Neural progenitor cell (in vitro differentiated cells): ENCODE data around the gene FAF1. TPM values are rescaled to one million over a fixed set of nuclear protein-coding genes. Genes with fewer than 3 reads are reported as not detected.

Experiments used
- DNase-seq: peaks from one replicate; pipeline ENCODE4 v3.0.0-alpha.2; 2016; ENCODE audit warnings: low spot score
- H2AFZ ChIP-seq: fragments of 200-600 bp; sonication (generic); replicated peaks from 2 replicates; pipeline ENCODE4 v1.6.1; 2016; ENCODE audit warnings: antibody characterized with exemption
- H3F3A ChIP-seq: fragments of 200-600 bp; sonication (generic); 2 replicates; pipeline ENCODE4 v1.6.1; 2016; ENCODE audit warnings: antibody characterized with exemption, low read depth
- H3K27ac ChIP-seq: fragments of 200-600 bp; sonication (generic); 2 replicates; pipeline ENCODE4 v1.5.1; 2016; ENCODE audit warnings: mild to moderate bottlenecking
- H3K27me3 ChIP-seq: fragments of 200-600 bp; sonication (generic); 2 replicates; pipeline ENCODE4 v1.6.1; 2016; ENCODE audit warnings: mild to moderate bottlenecking, moderate library complexity
- H3K36me3 ChIP-seq: fragments of 200-600 bp; sonication (generic); 2 replicates; pipeline ENCODE4 v1.5.1; 2016
- H3K4me1 ChIP-seq: fragments of 200-600 bp; sonication (generic); 2 replicates; pipeline ENCODE4 v1.6.1; 2016; ENCODE audit warnings: mixed run types
- H3K4me2 ChIP-seq: fragments of 200-600 bp; sonication (generic); 2 replicates; pipeline ENCODE4 v1.6.1; 2016
- H3K4me3 ChIP-seq: fragments of 200-600 bp; sonication (generic); 2 replicates; pipeline ENCODE4 v1.5.1; 2016
- H3K79me2 ChIP-seq: fragments of 200-600 bp; sonication (generic); 2 replicates; pipeline ENCODE4 v1.6.1; 2016; ENCODE audit warnings: low read depth
- H3K9ac ChIP-seq: fragments of 200-600 bp; sonication (generic); 2 replicates; pipeline ENCODE4 v1.6.1; 2016
- H3K9me3 ChIP-seq: fragments of 200-600 bp; sonication (generic); 2 replicates; pipeline ENCODE4 v1.5.1; 2016; ENCODE audit warnings: low read depth
- H4K20me1 ChIP-seq: fragments of 200-600 bp; sonication (generic); 2 replicates; pipeline ENCODE4 v1.6.1; 2016; ENCODE audit warnings: low read depth
- H3K27ac Mint-ChIP-seq: 3 replicates; pipeline ENCODE4 v1.8.0; 2021; ENCODE audit warnings: mixed read lengths
- H3K27me3 Mint-ChIP-seq: 2 replicates; pipeline ENCODE4 v1.8.0; 2022; ENCODE audit warnings: low read depth, mild to moderate bottlenecking, inconsistent platforms, moderate library complexity, mixed read lengths; ENCODE audit not compliant: insufficient read depth
- H3K36me3 Mint-ChIP-seq: 3 replicates; pipeline ENCODE4 v1.8.0; 2021; ENCODE audit warnings: mixed read lengths
- H3K4me1 Mint-ChIP-seq: 3 replicates; pipeline ENCODE4 v1.8.0; 2021; ENCODE audit warnings: mixed read lengths
- H3K4me3 Mint-ChIP-seq: 3 replicates; pipeline ENCODE4 v1.8.0; 2021; ENCODE audit warnings: mild to moderate bottlenecking, moderate library complexity, mixed read lengths
- H3K9me3 Mint-ChIP-seq: 3 replicates; pipeline ENCODE4 v1.8.0; 2020; ENCODE audit warnings: mixed read lengths
- CTCF ChIP-seq: fragments of 200-600 bp; sonication (generic); IDR thresholded peaks from 2 replicates; pipeline ENCODE4 v1.5.1; 2017; ENCODE audit warnings: antibody characterized with exemption, mild to moderate bottlenecking
- EZH2 ChIP-seq: fragments of 200-600 bp; sonication (generic); IDR thresholded peaks from 2 replicates; pipeline ENCODE4 v1.6.1; 2017; ENCODE audit warnings: antibody characterized with exemption, mild to moderate bottlenecking, moderate library complexity
- EZH2phosphoT487 ChIP-seq: fragments of 200-600 bp; sonication (generic); IDR thresholded peaks from 2 replicates; pipeline ENCODE4 v1.6.1; 2017; ENCODE audit warnings: antibody characterized with exemption
- total RNA-seq: library from RNA; depleted of rRNA; stranded (reverse); fragments of >200 nt; gene quantifications from 2 replicates; pipeline ENCODE4 v1.2.3, GENCODE V29; 2015; ENCODE audit warnings: low replicate concordance

Gene FAF1
- total RNA-seq, 1 donor from 2014 or later: 103 TPM

- Histone ChIP-seq H3K27ac (no peak overlapping the region), H4K20me1 (no peaks in the 10 kb centered on the region), H3K79me2 (peaks cover 43% of the 10 kb centered on the region), H3K4me2 (no peak overlapping the region), H3K4me3 (no peak overlapping the region), H3K4me1 (no peaks in the 10 kb centered on the region), H3K27me3 (no peaks in the 10 kb centered on the region), H3K36me3 (no peaks in the 10 kb centered on the region), H3F3A (no peaks in the 10 kb centered on the region), H3K9ac (no peak overlapping the region), H3K9me3 (no peaks in the 10 kb centered on the region), H2AFZ (no peak overlapping the region)
- TF ChIP-seq EZH2: no peak
- Mint-ChIP-seq H3K27ac (no peak overlapping the region), H3K4me3 (no peak overlapping the region), H3K9me3 (peaks cover 29% of the 10 kb centered on the region), H3K27me3 (no peaks in the 10 kb centered on the region), H3K36me3 (peaks cover 5% of the 10 kb centered on the region), H3K4me1 (no peaks in the 10 kb centered on the region)
- no peak for DNase-seq
These were observed 102.4 kb downstream of the FAF1 start for GRCh38 chr1:50857702-50858101.

- H3K4me3 Mint-ChIP-seq: no peak overlapping the region
- Histone ChIP-seq H3K79me2 (peaks cover 2% of the 10 kb centered on the region), H3K4me3 (no peak overlapping the region), H3K4me1 (no peaks in the 10 kb centered on the region), H3K36me3 (no peaks in the 10 kb centered on the region), H3K4me2 (no peak overlapping the region), H4K20me1 (no peaks in the 10 kb centered on the region), H2AFZ (no peak overlapping the region), H3K27me3 (no peaks in the 10 kb centered on the region), H3F3A (no peaks in the 10 kb centered on the region), H3K9me3 (no peaks in the 10 kb centered on the region), H3K27ac (no peak overlapping the region), H3K9ac (no peak overlapping the region)
- no peak for DNase-seq
- no peak overlapping the region for H3K27ac Mint-ChIP-seq
- H3K4me1 Mint-ChIP-seq: no peaks in the 10 kb centered on the region
- H3K36me3 Mint-ChIP-seq: peaks cover 5% of the 10 kb centered on the region
- TF ChIP-seq EZH2 (no peak), CTCF (no peak), EZH2phosphoT487 (no peak)
- peaks cover 4% of the 10 kb centered on the region for H3K9me3 Mint-ChIP-seq
- H3K27me3 Mint-ChIP-seq: no peaks in the 10 kb centered on the region
These were observed 106.7 kb downstream of the FAF1 start for GRCh38 chr1:50853325-50853724.

GRCh38 chr1:50852889-50853288 is 107.2 kb downstream of the FAF1 start:
- H3K9me3 ChIP-seq: no peaks in the 10 kb centered on the region
- no peaks in the 10 kb centered on the region for H3F3A ChIP-seq
- TF ChIP-seq EZH2phosphoT487: no peak
- TF ChIP-seq CTCF: no peak
- no peak for TF ChIP-seq EZH2
- no peaks in the 10 kb centered on the region for H3K4me1 Mint-ChIP-seq
- H3K27ac Mint-ChIP-seq: no peak overlapping the region
- no peak for DNase-seq
- no peak overlapping the region for H3K27ac ChIP-seq
- no peak overlapping the region for H3K9ac ChIP-seq
- H3K4me3 Mint-ChIP-seq: no peak overlapping the region
- H3K27me3 Mint-ChIP-seq: no peaks in the 10 kb centered on the region
- no peaks in the 10 kb centered on the region for H3K79me2 ChIP-seq
- H3K36me3 ChIP-seq: no peaks in the 10 kb centered on the region
- peaks cover 7% of the 10 kb centered on the region for H3K9me3 Mint-ChIP-seq
- no peak overlapping the region for H2AFZ ChIP-seq
- no peaks in the 10 kb centered on the region for H3K27me3 ChIP-seq
- H3K4me1 ChIP-seq: no peaks in the 10 kb centered on the region
- no peaks in the 10 kb centered on the region for H4K20me1 ChIP-seq
- H3K4me3 ChIP-seq: no peak overlapping the region
- no peak overlapping the region for H3K4me2 ChIP-seq
- peaks cover 5% of the 10 kb centered on the region for H3K36me3 Mint-ChIP-seq

GRCh38 chr1:50851466-50851865 is 108.6 kb downstream of the FAF1 start:
- no peak overlapping the region for H3K4me3 Mint-ChIP-seq
- no peak overlapping the region for H3K4me3 ChIP-seq
- H2AFZ ChIP-seq: no peak overlapping the region
- no peaks in the 10 kb centered on the region for H3K79me2 ChIP-seq
- H3K36me3 Mint-ChIP-seq: peaks cover 8% of the 10 kb centered on the region
- no peaks in the 10 kb centered on the region for H3K27me3 ChIP-seq
- no peak overlapping the region for H3K4me2 ChIP-seq
- no peaks in the 10 kb centered on the region for H4K20me1 ChIP-seq
- no peaks in the 10 kb centered on the region for H3K27me3 Mint-ChIP-seq
- TF ChIP-seq EZH2: no peak
- no peak for TF ChIP-seq EZH2phosphoT487
- no peak for TF ChIP-seq CTCF
- H3K4me1 ChIP-seq: no peaks in the 10 kb centered on the region
- H3K9ac ChIP-seq: no peak overlapping the region
- H3K4me1 Mint-ChIP-seq: no peaks in the 10 kb centered on the region
- no peaks in the 10 kb centered on the region for H3K36me3 ChIP-seq
- no peak overlapping the region for H3K27ac ChIP-seq
- no peaks in the 10 kb centered on the region for H3K9me3 ChIP-seq
- no peak overlapping the region for H3K27ac Mint-ChIP-seq
- no peak for DNase-seq
- peaks cover 13% of the 10 kb centered on the region for H3K9me3 Mint-ChIP-seq
- no peaks in the 10 kb centered on the region for H3F3A ChIP-seq
